ENCODE results near the gene DENND4C.

Gene DENND4C

GRCh38 chr9:19420877-19421276, 190.4 kb downstream of the DENND4C start:
- no peak for DNase-seq

Measured in DMS153 (cell line).